Measurements from ENCODE around the gene SORD. TPM values are rescaled to one million over a fixed set of nuclear protein-coding genes. Genes with fewer than 3 reads are reported as not detected.

SORD gene
- total and polyA plus RNA-seq, 7 donors, result 2.7 to 8.9 (median 5.2) TPM

GRCh38 chr15:45105586-45105985 is 82.6 kb downstream of the SORD start:
- DNase-seq, result no peak
- no peak for TF ChIP-seq CTCF (IDR thresholded peaks at IDR 0.05)
- 89 to 94% (median 91%) methylated on average over 11 of the region's 11 CpGs for WGBS, 3 donors

GRCh38 chr15:45106002-45106790 is 83.2 kb downstream of the SORD start:
- DNase-seq (no peak), ATAC-seq (no peak)
- intact Hi-C loops (cut with DNase I), result no loop called here
- TF ChIP-seq CTCF (IDR thresholded peaks at IDR 0.05), result no peak
- Histone ChIP-seq H3K36me3 (ENCODE audit: insufficient read depth in 1 of 2, low read depth in 1 of 2) (no peaks in the 10 kb centered on the region), H3K4me1 (no peaks in the 10 kb centered on the region), H3K27ac (no peak overlapping the region), H3K27me3 (ENCODE audit: insufficient read depth in 3 of 3, low read length in 2 of 3) (peaks cover 3 to 26% (median 15%) of the 10 kb centered on the region in 3 donors), H3K4me3 (no peak overlapping the region), H3K9me3 (no peaks in the 10 kb centered on the region)
- WGBS, 3 donors, result 66 to 72% (median 67%) methylated on average over 15 of the region's 15 CpGs

More at GRCh38 chr15:45105586-45105985, 82.6 kb downstream of the SORD start:
- H3K27ac ChIP-seq, result no peak overlapping the region
- H3K9me3 ChIP-seq, result no peaks in the 10 kb centered on the region
- no peak for ATAC-seq
- peaks cover 3 to 26% (median 15%) of the 10 kb centered on the region in 3 donors for H3K27me3 ChIP-seq (ENCODE audit: insufficient read depth in 3 of 3, low read length in 2 of 3)
- intact Hi-C loops (cut with DNase I), result no loop called here
- H3K4me1 ChIP-seq, result no peaks in the 10 kb centered on the region
- no peak overlapping the region for H3K4me3 ChIP-seq
- H3K36me3 ChIP-seq (ENCODE audit: insufficient read depth in 1 of 2, low read depth in 1 of 2), result no peaks in the 10 kb centered on the region

- no peaks in the 10 kb centered on the region for H3K9me3 ChIP-seq
- no peak overlapping the region for H3K4me3 ChIP-seq
- DNase-seq (no peak), ATAC-seq (no peak)
- no peak overlapping the region for H3K27ac ChIP-seq
- 86 to 94% (median 88%) methylated on average over 10 of the region's 10 CpGs for WGBS, 3 donors
- H3K27me3 ChIP-seq (ENCODE audit: insufficient read depth in 3 of 3, low read length in 2 of 3), result peaks cover 3 to 45% (median 29%) of the 10 kb centered on the region in 3 donors
- TF ChIP-seq CTCF (IDR thresholded peaks at IDR 0.05), result no peak
- no peaks in the 10 kb centered on the region for H3K36me3 ChIP-seq (ENCODE audit: insufficient read depth in 1 of 2, low read depth in 1 of 2)
- intact Hi-C loops (cut with DNase I), result no loop called here
- peaks cover 8% of the 10 kb centered on the region for H3K4me1 ChIP-seq
These were observed 85.1 kb downstream of the SORD start for GRCh38 chr15:45107941-45108630.

GRCh38 chr15:45110256-45110820 is 87.3 kb downstream of the SORD start:
- intact Hi-C loops (cut with DNase I), result no loop called here
- no peak for TF ChIP-seq CTCF (IDR thresholded peaks at IDR 0.05)

More at GRCh38 chr15:45110256-45110820, 87.3 kb downstream of the SORD start:
- 24 to 37% (median 28%) methylated on average over 8 to 11 of the region's 11 CpGs for WGBS, 3 donors
- H3K27me3 ChIP-seq (ENCODE audit: insufficient read depth in 3 of 3, low read length in 2 of 3), result peaks cover 3 to 67% (median 46%) of the 10 kb centered on the region in 3 donors
- H3K27ac ChIP-seq, result no peak overlapping the region
- DNase-seq (no peak), ATAC-seq (no peak)
- H3K9me3 ChIP-seq, result no peaks in the 10 kb centered on the region
- no peak overlapping the region for H3K4me3 ChIP-seq
- peaks cover 9% of the 10 kb centered on the region for H3K4me1 ChIP-seq
- H3K36me3 ChIP-seq (ENCODE audit: insufficient read depth in 1 of 2, low read depth in 1 of 2), result no peaks in the 10 kb centered on the region

All from psoas muscle (tissue), 8 donors.